Activated CD4-positive, alpha-beta T cell treated with anti-CD3 and anti-CD28 coated beads, Interleukin-10, Interleukin-2, amounts not matched to agents 100 ng/mL and 50 ng/mL, durations not matched to agents 16 hours and 8 hours (primary cell): ENCODE results near the gene GANAB.
"Not testable (repeated sequence)": the region's sequence is repeated elsewhere in the genome, so short reads cannot be mapped to it uniquely, and the experiment has no call there.

ENCODE experiments used
- DNase-seq: peaks from one replicate; pipeline ENCODE4 v3.0.0-alpha.2; 2020

Gene GANAB

DNA sequence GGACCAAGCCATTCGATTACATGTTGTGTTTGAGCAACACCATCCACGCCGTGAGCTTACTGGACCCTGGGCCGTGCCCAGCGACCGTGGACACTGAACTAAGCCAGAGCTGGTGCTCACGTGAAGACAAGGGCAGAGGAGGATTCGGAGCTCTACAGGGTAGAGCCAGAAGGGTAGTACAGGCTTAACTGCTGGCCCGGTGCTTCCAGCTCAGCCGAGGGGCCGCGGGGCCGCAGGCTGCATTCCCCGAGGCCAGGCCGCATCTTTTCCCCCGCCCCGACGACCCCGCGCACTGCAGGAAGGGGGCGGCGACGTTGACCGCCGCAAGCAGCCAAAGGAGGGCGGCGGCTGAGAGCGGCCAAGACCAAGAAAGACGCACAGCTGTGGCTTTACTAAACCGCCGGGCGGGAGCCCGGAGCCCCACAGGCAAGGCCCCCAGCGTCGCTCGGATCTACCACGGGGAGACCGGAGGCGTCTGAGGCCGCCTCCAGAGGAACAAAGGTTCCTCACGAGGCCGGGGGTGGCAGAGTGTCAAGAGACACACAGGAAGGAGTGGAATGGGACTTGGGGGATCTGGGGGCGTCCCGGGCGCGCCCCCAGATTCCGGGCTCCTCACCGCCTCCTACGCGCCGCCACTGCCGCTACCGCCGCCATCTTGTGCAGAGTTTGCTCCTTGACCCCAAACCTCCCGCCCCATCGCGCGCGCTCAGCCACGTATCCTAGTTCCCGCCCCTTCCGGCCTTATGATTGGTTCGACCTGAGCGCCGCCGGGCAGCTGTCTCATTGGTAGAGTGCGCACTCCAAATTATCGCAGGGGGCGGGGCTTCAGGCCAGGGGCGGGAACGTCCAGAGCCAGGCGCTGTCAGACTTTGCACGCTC, at the start of gene GANAB:
Gene GANAB (minus strand): TSS at position 668 of the 879 bp plus-strand sequence. CDS start 14 bp downstream, at position 654.
- peak; percentile 99 for DNase-seq

DNA sequence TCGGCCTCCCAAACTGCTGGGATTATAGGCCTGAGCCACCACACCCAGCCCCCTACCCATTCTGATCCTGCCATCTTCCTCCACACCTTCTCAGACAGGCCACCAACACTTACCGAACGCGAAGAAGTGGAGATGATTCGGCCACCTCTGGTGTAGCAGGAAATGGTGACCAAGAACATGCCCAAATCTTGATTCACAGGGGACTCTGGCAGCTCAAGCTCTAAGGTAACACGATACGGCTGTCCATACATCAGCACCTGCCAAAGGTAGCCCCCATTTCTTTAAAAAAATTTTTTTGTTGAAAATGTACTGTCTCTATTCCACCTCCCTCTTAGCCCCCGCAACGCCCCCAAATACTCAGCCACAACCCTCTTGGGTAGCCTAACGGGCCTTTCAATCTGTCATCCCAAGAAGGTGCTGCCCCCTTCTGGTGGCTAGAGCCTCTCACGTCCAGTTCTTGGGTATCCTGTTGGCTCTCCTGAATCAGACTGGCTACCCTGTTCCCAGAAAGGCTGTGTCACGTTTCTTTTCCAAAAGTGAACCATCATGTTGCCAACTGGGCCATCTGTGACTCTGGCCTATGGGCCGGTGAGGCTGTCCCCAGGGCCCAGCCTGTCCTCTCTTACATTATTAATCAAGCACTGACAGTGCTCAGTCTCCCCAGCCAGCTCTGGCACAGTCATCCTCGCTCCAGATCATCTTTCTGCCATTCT, 48.2 kb upstream of the GANAB start:
- peak; percentile 79 for DNase-seq

- not testable (repeated sequence) for DNase-seq
Observed at GRCh38 chr11:62693624-62694023, 47.2 kb upstream of the GANAB start.

- no peak for DNase-seq
Observed at GRCh38 chr11:62689421-62690183, 43.2 kb upstream of the GANAB start, which contains the start of gene LRRN4CL. Gene LRRN4CL, minus strand, starts transcription at chr11:62689530. Its CDS starts 1,022 bp downstream, at chr11:62688508.

- DNase-seq, result no peak
Observed at GRCh38 chr11:62688491-62688890, 42.1 kb upstream of the GANAB start.

DNA sequence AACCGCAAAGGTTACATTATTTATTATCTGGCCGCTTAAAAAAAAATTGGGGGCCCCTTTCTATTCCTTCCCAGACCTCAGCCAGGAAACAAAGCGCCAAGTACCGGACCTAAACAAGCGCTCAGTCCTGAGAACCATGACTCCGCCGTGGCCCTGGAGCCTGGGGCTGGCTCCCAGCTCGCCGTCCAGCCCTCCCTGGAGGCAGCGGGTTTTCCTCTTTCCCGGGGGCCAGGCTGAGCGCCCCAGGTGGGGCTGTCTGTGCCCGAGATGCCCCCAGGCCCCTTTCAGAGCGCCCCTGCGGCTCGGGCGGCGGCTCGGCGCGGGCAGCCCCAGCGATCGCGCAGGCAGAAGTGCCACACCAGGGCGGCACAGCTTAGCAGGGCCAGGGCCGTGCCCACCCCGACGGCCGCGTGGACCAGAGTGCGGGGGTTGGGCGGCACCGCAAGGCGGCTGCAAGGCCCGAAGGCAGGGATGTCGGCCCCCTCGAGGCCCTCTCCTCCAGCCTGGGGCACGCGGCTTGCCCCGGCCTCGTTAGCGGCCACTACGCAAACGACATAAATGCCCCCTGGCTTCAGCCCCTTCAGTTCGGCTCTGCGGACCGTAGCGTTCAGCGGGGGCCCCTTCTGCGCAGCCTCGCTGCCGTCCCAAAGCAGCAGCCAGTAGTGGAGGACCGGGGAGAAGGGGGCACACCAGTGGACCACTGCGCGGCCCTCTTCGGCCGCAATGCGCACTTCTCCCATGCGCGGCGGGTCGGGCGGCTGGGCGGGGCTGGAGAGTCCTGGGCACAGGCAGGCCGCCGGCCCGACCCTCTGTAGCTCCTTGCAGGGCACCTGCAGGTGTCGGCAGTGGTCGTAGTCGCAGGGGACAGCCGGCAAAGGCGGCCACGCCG, 41.3 kb upstream of the GANAB start:
- DNase-seq, result no peak

DNA sequence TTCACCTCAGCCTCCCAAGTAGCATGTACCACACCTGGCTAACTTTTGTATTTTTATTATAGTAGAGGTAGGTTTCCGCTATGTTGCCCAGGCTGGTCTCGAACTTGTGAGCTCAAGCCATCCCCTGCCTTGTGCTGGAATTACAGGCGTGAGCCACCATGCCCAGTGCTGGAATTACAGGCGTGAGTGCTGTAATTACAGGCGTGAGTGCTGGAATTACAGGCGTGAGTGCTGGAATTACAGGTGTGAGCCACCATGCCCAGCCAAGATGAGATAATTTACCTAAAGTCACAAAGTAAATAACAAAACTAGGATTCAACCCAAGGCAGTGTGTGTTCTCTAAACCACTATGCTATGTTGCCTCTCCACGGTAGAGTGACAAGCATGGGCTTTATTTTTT, 36.1 kb upstream of the GANAB start:
- no peak for DNase-seq

DNA sequence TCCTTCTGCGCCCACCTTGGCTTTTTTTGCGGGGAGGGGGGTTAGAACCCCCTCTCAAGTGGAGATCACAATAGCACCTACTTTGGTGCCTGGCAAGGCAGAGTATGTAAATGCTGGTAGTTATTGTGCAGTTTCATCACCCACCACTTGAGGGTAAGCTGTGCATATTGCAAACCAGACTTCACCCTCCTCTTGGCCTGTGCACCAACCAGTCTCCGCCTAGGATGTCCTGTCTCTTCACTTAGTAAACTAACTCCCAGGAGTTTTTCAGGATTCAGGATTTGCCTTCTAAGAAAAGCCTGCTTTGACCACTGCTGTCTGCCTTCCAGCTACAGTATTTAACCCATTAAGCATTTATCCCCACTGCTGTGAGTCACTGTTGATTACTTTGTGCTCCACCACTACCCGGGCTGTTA, 34.4 kb upstream of the GANAB start:
- peak; percentile 71 for DNase-seq

DNA sequence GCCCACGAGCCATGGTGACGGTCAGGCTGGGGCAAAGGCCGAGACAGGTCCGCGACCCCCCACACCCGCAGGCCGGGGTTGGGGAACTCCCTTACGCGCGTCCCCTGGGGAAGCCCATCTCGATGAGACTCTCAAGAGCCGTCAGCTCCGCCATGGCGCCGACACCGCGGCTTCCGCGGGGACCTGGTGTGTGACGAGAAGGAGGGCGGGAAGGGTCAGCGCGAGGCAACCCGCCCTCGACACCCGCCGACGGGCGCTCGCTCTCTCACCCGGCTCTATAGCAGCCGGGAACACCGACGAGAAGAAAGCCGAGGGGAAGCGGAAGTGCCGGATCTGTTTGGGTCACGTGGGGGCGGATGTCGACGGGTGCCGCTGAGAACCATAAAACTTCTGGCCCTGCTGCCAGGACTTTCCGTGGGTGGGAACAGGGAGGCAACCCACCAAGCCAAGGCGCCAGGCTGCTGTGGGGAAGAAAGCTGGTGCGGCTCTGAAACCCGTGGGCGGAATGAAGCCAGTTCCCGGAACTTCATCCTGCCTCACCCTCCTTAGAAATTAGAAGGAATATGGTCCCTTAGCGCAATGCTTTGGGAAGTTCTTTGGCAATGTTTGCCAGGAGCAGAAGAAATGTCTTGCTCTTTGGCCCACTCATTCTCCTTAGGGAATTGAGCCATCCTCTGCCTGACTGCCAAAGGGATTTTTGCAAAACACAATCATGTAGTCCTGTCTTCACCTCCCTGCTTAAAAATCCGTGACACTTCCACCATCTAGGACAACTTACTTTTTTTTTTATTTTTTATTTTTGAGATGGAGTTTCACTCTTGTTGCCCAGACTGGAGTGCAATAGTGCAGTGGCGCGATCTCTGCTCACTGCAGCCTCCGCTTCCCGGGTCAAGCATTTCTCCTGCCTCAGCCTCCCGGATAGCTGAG, 32.6 kb upstream of the GANAB start, which contains the start of gene UBXN1:
Gene UBXN1 (minus strand): TSS at position 304 of the 927 bp plus-strand sequence. CDS start 150 bp downstream, at position 154.
- DNase-seq, result peak; percentile 89

GRCh38 chr11:62678433-62678769, 32.0 kb upstream of the GANAB start:
- no peak for DNase-seq

DNA sequence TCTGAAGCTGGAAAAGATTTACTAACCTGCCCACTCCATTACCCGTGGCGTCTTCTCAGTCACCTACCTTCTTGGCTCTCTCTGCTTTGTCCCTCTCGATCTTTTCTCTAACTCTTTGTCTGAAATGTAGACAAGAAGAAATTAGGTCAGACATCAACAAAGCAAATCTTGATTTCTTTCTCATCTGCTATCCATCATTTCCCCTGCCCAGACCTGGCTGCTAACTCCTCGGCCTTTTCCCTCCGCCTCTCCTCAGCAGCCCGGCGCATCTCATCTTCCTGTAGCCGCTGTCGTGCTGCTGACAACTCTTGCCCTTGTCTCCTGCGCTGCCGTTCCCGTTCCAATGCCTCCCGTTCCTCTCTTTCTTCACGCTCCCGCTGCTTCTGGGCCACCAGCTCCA, 31.3 kb upstream of the GANAB start:
- DNase-seq, result no peak

DNA sequence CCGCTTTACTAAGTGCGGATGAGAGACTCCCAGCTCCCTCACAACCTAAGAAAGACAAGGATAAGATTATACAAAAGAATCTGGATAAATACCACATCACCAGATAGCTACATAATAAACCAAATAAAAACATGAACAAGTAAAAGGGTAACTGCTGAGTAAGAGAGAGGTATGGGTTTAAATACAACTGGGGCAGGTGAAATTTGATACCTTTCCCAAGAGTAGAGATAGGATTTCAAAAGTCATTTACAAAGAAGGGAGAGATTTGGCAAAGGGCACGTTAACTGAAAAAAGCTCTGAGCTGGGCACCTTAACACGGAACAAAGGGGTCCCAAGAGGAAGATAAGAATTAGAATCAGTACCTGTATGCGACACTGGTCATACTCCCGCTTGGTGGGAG, 30.7 kb upstream of the GANAB start:
- no peak for DNase-seq

- no peak for DNase-seq
Observed at GRCh38 chr11:62676698-62677097, 30.3 kb upstream of the GANAB start.

DNA sequence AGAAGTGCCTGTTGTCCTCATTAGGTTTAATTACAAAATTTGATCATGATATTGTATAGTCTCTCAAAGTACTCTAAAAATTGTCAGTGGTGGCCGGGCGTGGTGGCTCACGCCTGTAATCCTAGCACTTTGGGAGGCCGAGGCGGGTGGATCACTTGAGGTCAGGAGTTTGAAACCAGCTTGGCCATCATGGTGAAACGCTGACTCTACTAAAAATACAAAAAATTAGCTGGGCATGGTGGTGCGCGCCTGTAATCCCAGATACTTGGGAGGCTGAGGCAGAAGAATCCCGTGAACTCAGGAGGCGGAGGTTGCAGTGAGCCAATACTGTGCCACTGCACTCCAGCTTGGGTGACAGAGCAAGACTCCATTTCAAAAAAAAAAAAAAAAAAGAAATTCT, 29.0 kb upstream of the GANAB start:
- DNase-seq, result not testable (repeated sequence)

- no peak for DNase-seq
Observed at GRCh38 chr11:62673196-62673525, 26.7 kb upstream of the GANAB start.

DNA sequence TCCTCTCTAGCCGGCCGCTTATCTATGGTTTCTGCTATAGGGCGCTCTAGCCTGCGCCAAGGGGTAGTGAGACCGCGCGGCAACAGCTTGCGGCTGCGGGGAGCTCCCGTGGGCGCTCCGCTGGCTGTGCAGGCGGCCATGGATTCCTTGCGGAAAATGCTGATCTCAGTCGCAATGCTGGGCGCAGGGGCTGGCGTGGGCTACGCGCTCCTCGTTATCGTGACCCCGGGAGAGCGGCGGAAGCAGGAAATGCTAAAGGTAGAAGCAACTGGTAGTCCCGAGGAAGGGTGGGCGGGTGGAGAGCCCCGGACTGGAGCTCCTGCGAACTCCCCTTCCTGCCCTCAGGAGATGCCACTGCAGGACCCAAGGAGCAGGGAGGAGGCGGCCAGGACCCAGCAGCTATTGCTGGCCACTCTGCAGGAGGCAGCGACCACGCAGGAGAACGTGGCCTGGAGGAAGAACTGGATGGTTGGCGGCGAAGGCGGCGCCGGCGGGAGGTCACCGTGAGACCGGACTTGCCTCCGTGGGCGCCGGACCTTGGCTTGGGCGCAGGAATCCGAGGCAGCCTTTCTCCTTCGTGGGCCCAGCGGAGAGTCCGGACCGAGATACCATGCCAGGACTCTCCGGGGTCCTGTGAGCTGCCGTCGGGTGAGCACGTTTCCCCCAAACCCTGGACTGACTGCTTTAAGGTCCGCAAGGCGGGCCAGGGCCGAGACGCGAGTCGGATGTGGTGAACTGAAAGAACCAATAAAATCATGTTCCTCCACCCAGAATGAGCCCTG, 25.4 kb upstream of the GANAB start, which contains the start of the genes LBHD1 and UQCC3:
Gene LBHD1 (minus strand): TSS at position 660 of the 782 bp plus-strand sequence. CDS start 2,236 bp downstream, outside the sequence.
Gene UQCC3 (plus strand): TSS at position 66 of the 782 bp plus-strand sequence. CDS start 73 bp downstream, at position 139.
- DNase-seq, result peak; percentile 97

DNA sequence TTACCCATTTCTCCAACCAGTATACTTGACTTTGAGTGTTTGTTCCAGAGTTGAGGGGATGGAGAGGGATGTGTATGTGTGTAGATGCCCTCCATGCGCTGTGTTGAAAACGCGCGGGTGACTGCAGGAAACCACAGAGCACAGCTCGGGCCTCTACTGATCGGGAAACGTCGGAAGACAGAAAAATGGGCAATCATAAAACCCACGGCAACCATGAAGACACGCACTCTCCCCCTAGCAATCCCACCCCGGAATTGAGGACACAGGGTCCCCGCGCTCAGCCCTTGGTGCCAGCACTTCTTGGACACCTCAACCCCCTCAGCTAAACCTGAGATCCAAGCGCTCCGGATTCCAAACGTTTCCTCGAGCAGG, 24.8 kb upstream of the GANAB start:
- DNase-seq, result no peak

DNA sequence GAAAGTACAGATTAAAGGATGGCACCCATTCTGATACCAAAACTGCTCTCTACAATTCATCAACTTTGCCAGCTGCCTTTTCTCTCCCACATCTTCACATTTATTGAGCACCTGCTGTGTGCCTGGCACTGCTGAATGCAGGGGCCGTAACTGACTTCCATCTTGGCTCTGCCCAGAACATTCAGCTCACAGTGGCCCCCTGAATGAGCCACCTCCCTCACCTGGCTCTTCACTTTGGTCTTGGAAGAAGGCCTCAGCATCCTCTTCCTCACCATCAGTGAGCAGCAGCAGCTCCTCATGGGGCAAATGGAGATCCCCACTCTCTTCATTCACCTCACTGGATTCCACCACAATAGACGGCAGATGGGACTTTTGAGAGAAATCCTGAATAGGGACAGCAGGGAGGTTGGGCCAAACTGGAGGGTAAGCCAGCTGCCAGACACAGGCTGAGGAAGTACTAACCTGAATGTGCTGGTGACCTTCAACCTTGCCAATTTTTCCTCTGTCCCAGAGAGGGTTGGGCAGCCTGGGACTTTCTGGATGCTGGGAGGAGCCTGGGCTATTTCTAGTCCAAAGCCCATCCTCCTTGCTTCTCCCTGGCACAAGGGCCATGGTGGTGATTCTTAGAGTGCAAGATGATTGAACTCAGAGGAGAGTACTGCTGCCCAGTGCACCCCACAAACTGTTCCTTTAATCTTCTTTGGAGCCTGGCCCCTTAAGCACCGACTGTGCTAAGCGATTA, 23.2 kb upstream of the GANAB start:
- no peak for DNase-seq

DNA sequence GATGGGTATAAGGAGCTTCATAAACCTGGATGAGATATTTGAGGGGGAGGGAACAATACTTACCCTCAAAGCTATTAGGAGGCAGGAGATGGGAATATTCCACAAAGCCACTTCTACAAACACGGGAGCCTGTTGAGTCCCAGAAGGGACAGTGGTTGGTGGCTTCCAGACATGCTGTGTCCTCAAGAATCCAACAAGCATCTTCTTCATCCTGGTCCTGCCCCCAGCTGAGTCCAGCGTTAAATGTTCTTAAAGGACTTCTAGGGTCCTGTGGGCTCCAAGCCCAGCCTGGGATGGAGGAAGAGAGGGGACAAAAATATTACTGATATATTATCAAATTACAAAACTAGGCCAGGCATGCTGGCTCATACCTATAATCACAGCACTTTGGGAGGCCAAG, 21.0 kb upstream of the GANAB start:
- DNase-seq, result no peak
